GM21528 (cell line): Measurements from ENCODE around the gene MESD.

Experiments used
- ATAC-seq: cut with Tn5 transposase; IDR thresholded peaks from one replicate; pipeline ENCODE4 v1.9.1; 2021; ENCODE audit warnings: mild to moderate bottlenecking, moderate library complexity; ENCODE audit not compliant: unreplicated experiment, low FRiP score

MESD gene

DNA sequence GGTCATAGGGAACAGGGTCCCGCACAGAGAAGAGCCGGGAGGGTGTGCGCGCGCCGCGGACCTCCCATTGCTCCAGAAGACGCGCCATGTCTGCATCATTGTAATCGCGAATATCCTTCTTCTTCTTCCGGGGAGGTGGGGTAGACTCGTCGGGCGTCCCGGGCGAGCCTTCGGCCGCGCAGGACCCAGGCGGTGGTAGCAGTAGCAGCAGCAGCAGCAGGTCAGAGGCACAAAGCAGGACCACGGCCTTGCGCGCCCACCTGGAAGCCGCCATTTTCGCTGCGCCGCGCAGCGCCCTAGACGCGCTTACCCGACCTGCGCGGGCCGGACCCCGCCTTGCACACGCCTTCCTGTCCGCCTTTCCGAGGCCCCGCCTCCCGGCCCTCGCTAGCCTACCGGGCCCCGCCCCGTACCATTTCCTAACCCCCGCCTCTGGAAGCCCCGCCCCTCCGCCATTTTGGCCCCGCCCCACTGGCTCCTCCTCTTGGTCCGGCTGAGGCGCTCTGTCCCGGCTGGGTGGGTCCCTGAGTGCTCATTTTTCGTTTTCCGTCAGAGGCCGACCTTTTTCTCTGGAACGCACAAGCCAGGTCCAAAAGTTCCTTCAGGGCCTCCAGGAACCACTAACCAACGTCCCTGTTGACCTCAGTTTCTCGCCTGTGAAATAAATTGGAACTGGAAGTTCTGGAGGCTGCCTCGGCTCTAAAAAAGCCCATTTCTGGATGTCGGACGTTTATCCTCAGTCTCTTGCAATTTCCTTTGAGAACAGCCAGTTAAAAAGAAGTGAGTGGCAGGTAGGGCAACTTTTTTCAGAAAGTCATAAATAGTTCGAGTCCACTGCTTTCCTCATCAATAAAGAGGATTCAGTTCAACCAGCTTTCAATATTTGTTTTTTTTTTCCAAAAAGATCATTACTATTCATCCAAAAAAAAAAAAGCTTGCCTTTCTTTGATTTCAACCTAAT lies at the start of gene MESD:
TSS of gene MESD (minus strand) at position 302 of the 961 bp plus-strand sequence. CDS start at position 274, 28 bp downstream.
- peak; percentile 96 for ATAC-seq

DNA sequence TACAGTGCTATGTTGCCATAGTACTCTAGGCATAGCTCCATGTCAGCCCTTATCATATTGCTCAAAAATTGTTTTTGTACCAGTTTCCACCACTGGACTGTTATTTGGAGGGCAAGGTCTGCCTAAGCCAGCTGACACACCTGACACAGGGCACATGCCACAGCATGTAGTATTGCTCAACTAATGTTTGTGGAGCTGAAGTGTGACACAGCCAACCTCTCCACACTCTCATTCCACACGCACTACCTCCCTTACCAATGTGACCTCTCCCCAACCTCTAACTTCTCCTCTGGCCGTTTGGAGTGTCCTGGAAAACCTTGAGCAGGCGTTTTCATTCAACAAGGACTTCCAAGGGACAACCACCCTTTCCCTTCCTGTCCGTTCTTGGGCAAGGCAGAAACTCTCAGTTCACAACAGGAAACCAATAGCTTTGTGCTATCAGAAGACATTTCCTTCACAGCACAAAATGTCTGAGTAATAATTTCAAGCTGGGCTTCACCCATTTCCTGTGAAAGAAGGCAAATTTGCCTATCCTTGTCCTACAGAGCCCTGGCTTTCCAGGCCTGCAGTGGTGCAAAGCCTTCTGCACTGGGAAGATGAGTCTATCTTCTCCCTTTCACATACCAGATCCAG lies 49.5 kb upstream of the MESD start:
- no peak for ATAC-seq

GRCh38 chr15:81037952-81038743 lies 48.5 kb upstream of the MESD start:
- no peak for ATAC-seq

GRCh38 chr15:81033508-81033907 lies 43.9 kb upstream of the MESD start:
- no peak for ATAC-seq

GRCh38 chr15:81032818-81033217 lies 43.2 kb upstream of the MESD start:
- no peak for ATAC-seq

GRCh38 chr15:81032355-81032754 lies 42.7 kb upstream of the MESD start:
- ATAC-seq: no peak

DNA sequence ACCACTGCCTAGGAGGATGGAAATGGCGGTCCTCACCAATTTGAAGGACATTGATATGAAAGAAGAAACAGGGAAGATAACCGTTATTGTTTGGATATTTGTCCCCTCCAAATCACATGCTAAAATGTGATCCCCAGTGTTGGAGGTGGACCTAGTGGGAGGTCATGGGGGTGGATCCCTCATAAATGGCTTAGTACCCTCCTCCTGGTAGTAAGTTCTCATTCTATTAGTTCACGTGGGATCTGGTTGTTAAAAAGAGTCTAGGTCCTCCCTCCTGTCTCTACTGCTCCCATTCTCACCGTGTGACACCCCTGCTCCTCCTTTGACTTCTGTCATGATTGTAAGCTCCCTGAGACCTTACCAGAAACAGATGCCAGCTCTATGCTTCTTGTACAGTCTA lies 41.6 kb upstream of the MESD start:
- no peak for ATAC-seq

- no peak for ATAC-seq
Measured at GRCh38 chr15:81030301-81030750, 40.7 kb upstream of the MESD start.

GRCh38 chr15:81029414-81030300 lies 40.0 kb upstream of the MESD start:
- no peak for ATAC-seq

GRCh38 chr15:81026836-81027599 lies 37.4 kb upstream of the MESD start:
- no peak for ATAC-seq

GRCh38 chr15:81025721-81026370 lies 36.2 kb upstream of the MESD start:
- no peak for ATAC-seq

GRCh38 chr15:81024936-81025335 lies 35.3 kb upstream of the MESD start:
- no peak for ATAC-seq

GRCh38 chr15:81024265-81024872 lies 34.8 kb upstream of the MESD start:
- ATAC-seq: peak; percentile 8

GRCh38 chr15:81023483-81024264 lies 34.1 kb upstream of the MESD start:
- peak; percentile 91 for ATAC-seq

DNA sequence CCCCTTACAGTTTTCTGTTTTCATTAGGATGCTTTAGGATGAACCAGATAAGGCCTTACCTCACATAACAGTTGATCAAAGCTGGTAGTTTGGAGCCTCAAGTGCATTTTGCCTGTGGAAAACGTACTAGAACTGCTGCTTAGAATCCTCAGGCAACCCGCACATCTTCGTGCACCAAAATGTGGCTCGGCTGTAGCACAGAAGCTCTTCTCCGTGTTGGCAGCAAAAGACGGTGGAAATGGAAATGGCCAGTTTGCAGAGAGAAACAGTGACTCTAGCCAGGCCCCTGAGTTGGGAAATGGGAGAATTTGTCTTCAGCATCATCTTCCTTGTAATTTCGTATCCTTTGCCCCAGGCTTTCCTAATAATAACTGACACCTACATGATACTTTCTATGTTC lies 31.7 kb upstream of the MESD start:
- no peak for ATAC-seq

GRCh38 chr15:81018197-81018596 lies 28.6 kb upstream of the MESD start:
- no peak for ATAC-seq

DNA sequence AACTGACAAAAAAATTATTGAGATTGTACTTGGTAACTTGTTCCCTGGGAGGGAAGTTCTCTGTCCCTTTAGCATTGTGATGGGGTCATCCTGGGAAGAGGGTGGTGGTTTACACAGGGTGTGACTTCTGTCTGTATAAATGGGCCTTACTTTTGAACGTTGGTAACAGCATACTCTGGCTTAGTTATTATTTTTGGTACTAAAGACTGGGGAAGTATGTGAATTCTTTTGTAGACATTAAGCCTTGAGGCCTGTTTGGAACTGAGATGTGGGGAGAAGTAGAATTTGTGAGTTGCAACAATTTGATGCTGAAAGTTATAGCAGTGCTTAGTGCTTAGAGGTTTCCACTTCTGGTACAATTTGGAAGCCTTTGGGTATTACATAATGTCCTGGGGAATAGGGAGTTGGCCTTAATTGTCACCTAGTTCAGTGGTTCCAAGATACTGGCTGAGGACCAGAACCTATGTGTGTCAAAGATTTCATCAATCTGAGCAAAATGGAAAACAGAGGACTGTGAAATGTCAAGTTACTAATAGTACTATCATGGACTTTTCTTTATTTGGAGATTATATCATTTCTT lies 27.0 kb upstream of the MESD start:
- no peak for ATAC-seq
